ENCODE measurements around the gene TLX1.

DNA sequence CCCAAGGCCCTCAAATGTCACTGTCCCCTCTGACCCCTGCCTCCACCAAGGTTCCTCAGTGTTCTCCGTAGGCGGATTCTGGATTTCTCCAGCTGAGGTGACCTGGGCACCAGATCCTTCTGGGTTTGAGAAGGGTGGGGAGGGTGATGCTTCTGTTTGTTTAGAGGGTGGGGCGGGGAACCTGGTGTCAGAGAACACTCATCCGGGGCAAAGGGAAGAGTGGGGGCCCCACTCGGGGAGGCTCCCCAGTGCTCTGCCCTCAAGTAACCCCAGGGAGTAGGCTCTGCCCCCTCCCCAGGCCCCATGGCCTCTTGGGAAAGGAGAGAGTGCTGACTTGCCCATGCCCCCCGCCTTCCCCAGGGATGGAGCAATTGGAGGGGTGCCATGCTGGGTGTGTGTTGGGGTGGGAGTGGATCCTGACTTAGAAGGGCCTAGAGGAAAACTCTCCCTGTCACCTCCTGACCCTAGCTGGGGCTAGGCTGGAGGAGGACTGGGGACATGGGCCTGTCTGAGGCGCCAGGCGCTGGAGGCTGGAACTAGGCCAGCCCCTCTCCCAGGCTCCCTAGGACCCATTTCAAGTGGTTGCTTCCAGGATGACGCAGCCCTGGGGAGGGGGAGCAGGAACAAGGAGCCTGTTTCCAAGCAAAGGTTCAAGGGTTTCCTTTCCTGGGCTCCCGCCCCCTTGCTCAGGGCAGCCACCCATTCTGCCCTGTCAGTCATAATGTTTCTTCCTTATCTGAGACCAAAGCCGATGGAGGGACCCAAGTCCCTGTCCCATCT lies 41.4 kb upstream of the TLX1 start:
- no peak for TF ChIP-seq POLR2A (IDR thresholded peaks at IDR 0.05)
- TF ChIP-seq, protein P1, sequence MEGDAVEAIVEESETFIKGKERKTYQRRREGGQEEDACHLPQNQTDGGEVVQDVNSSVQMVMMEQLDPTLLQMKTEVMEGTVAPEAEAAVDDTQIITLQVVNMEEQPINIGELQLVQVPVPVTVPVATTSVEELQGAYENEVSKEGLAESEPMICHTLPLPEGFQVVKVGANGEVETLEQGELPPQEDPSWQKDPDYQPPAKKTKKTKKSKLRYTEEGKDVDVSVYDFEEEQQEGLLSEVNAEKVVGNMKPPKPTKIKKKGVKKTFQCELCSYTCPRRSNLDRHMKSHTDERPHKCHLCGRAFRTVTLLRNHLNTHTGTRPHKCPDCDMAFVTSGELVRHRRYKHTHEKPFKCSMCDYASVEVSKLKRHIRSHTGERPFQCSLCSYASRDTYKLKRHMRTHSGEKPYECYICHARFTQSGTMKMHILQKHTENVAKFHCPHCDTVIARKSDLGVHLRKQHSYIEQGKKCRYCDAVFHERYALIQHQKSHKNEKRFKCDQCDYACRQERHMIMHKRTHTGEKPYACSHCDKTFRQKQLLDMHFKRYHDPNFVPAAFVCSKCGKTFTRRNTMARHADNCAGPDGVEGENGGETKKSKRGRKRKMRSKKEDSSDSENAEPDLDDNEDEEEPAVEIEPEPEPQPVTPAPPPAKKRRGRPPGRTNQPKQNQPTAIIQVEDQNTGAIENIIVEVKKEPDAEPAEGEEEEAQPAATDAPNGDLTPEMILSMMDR (IDR thresholded peaks at IDR 0.05): no peak
- no peak for TF ChIP-seq POLR2AphosphoS5 (IDR thresholded peaks at IDR 0.05)
- TF ChIP-seq EP300 (IDR thresholded peaks at IDR 0.05): no peak
